ENCODE measurements around the gene COL7A1. TPM values are rescaled to one million over a fixed set of nuclear protein-coding genes. Genes with fewer than 3 reads are reported as not detected.

COL7A1 gene
- total RNA-seq, 1 donor from 2014 or later, result 62.0 TPM

- H3K27ac Mint-ChIP-seq (ENCODE audit: unreplicated experiment), result peak within 1 kb of the TSS; percentile 80
- peaks cover 4% of the 10 kb centered on the region for H3K36me3 Mint-ChIP-seq (ENCODE audit: unreplicated experiment)
- TF ChIP-seq CTCF (IDR thresholded peaks at IDR 0.05; ENCODE audit: partially characterized antibody, unreplicated experiment), result peak; percentile 86
- no peaks in the 10 kb centered on the region for H3K9me3 Mint-ChIP-seq (ENCODE audit: unreplicated experiment)
- DNase-seq, result peak; percentile 95
- peaks cover 7% of the 10 kb centered on the region for H3K4me1 Mint-ChIP-seq (ENCODE audit: low read depth, unreplicated experiment)
- H3K27me3 Mint-ChIP-seq (ENCODE audit: unreplicated experiment), result peaks cover 3% of the 10 kb centered on the region
- peak within 1 kb of the TSS; percentile 91 for H3K4me3 Mint-ChIP-seq (ENCODE audit: unreplicated experiment)
Observed at GRCh38 chr3:48609088-48610005, 14.2 kb upstream of the COL7A1 start, which contains the start of gene UQCRC1. Gene UQCRC1 (minus strand): TSS chr3:48609646. CDS start chr3:48609620, 26 bp downstream.

DNA sequence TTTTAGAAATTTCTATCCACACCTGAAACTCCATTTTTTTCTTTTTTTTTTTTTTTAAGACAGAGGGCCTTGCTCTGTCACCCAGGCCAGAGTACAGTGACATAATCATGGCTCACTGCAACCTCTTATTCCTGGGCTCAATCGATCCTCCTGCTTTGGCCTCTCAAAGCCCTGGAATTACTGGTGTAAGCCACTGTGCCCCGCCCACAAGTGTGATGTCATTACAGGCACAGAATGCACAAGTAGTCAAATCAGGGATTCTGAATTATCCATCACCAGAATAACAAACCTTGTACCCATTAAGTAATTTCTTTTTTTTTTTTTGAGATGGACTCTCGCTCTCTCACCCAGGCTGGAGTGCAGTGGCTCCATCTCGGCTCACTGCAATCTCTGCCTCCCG is 12.4 kb upstream of the COL7A1 start:
- Mint-ChIP-seq H3K27ac (ENCODE audit: unreplicated experiment) (no peak overlapping the region), H3K36me3 (ENCODE audit: unreplicated experiment) (peaks cover 4% of the 10 kb centered on the region), H3K4me1 (ENCODE audit: low read depth, unreplicated experiment) (peaks cover 7% of the 10 kb centered on the region), H3K27me3 (ENCODE audit: unreplicated experiment) (peaks cover 5% of the 10 kb centered on the region), H3K9me3 (ENCODE audit: unreplicated experiment) (no peaks in the 10 kb centered on the region), H3K4me3 (ENCODE audit: unreplicated experiment) (no peak overlapping the region)
- TF ChIP-seq CTCF (IDR thresholded peaks at IDR 0.05; ENCODE audit: partially characterized antibody, unreplicated experiment), result no peak
- no peak for DNase-seq

- TF ChIP-seq CTCF (IDR thresholded peaks at IDR 0.05; ENCODE audit: partially characterized antibody, unreplicated experiment), result no peak
- DNase-seq, result no peak
- H3K36me3 Mint-ChIP-seq (ENCODE audit: unreplicated experiment), result peaks cover 5% of the 10 kb centered on the region
Observed at GRCh38 chr3:48601622-48601994, 6.5 kb upstream of the COL7A1 start.

GRCh38 chr3:48600711-48601621 is 5.8 kb upstream of the COL7A1 start:
- no peak for DNase-seq
- H3K4me3 Mint-ChIP-seq (ENCODE audit: unreplicated experiment), result no peak overlapping the region
- TF ChIP-seq CTCF (IDR thresholded peaks at IDR 0.05; ENCODE audit: partially characterized antibody, unreplicated experiment), result no peak
- H3K36me3 Mint-ChIP-seq (ENCODE audit: unreplicated experiment), result peaks cover 5% of the 10 kb centered on the region
- H3K27ac Mint-ChIP-seq (ENCODE audit: unreplicated experiment), result no peak overlapping the region
- peaks cover 14% of the 10 kb centered on the region for H3K27me3 Mint-ChIP-seq (ENCODE audit: unreplicated experiment)
- peaks cover 11% of the 10 kb centered on the region for H3K9me3 Mint-ChIP-seq (ENCODE audit: unreplicated experiment)
- peaks cover 9% of the 10 kb centered on the region for H3K4me1 Mint-ChIP-seq (ENCODE audit: low read depth, unreplicated experiment)

More at GRCh38 chr3:48601622-48601994, 6.5 kb upstream of the COL7A1 start:
- H3K4me1 Mint-ChIP-seq (ENCODE audit: low read depth, unreplicated experiment), result peaks cover 5% of the 10 kb centered on the region
- no peak overlapping the region for H3K4me3 Mint-ChIP-seq (ENCODE audit: unreplicated experiment)
- peaks cover 11% of the 10 kb centered on the region for H3K9me3 Mint-ChIP-seq (ENCODE audit: unreplicated experiment)
- H3K27me3 Mint-ChIP-seq (ENCODE audit: unreplicated experiment), result peaks cover 10% of the 10 kb centered on the region
- H3K27ac Mint-ChIP-seq (ENCODE audit: unreplicated experiment), result no peak overlapping the region
